Esophagus squamous epithelium (tissue), 4 donors: ENCODE data around the gene DGLUCY.

Experiments
- CTCF ChIP-seq, 6 experiments: fragments of 450-650 bp in 4 of 6; fragments of 200-600 bp in 2 of 6; sonication (generic) in 2 of 6; IDR thresholded peaks; one replicate each; pipeline ENCODE4 v1.5.1; 2016 to 2019; ENCODE audit warnings: antibody characterized with exemption in 6 of 6, mild to moderate bottlenecking in 4 of 6, moderate library complexity in 4 of 6
- POLR2A ChIP-seq, 4 donors: fragments of 450-650 bp; IDR thresholded peaks; one replicate each; pipeline ENCODE4 v1.6.1; 2017; ENCODE audit warnings: antibody characterized with exemption in 4 of 4, mild to moderate bottlenecking in 4 of 4, moderate library complexity in 3 of 4

GRCh38 chr14:91211017-91211416 is 97.1 kb downstream of the DGLUCY start:
- TF ChIP-seq CTCF (IDR thresholded peaks at IDR 0.05) (no peak), POLR2A (IDR thresholded peaks at IDR 0.05) (no peak)
